NCI-H1048 (cell line): ENCODE measurements around the gene MAGI1.
"Not testable (repeated sequence)": the region's sequence is repeated elsewhere in the genome, so short reads cannot be mapped to it uniquely, and the experiment has no call there.

Experiments
- DNase-seq: peaks from one replicate; lab custom pipeline; 2025; lab: John Stamatoyannopoulos, UW

The MAGI1 gene

DNA sequence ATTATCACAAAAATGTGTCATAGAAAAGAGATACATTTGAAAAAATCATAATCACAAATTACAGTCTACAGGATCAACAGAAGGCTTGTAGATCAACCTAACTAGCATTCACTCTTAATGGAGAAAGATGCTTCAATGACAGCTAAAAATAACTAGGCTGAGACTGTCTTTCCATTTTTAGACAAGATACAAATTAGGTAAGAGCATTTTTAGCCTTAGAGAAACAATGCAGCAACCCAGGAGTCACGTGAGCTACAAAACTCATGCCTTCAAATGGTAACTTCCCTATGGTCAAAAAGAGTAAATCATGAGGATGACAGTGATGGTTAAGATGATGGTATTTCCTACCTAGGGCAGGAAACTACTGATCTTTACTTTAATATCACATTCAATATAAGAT is 415.4 kb downstream of the MAGI1 start:
- no peak for DNase-seq

DNA sequence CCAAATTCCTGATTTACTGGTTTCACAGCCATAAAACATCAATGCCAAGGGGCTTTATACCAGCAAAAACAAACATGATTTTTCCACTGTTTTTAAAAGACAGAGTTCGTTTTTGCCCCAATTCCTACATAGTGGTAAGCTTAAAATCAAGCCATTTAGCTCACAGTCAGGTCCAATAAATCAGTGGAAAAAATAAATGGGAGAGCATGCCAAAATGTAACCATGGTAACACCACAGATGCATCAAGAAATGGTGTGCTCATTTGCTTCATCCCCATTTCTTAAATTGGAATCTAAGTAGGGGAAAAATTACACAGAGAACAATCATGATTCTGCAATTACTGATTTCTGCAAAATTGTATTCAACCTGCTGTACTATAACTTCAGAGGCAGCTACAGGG is 418.8 kb downstream of the MAGI1 start:
- no peak for DNase-seq

DNA sequence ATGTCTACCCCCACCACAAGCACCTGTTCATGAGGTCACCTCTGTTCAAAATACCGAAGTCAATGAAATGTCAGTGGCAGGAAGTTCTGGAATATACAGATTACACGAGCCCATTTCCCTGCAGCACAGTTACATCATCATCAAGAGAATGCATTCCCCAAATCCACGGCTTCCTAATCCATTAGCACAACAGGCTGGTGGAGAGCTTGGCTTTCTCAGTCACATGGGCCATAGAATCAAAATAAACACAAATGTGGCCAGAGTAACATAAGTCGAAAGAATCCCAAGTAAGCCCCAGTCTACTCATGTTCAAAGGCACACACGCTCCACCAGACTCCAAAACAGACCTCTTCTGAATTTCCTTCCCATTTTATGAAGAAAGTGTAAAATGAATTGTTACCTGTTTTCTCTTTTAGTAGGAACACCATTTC is 419.3 kb downstream of the MAGI1 start:
- DNase-seq: no peak

DNA sequence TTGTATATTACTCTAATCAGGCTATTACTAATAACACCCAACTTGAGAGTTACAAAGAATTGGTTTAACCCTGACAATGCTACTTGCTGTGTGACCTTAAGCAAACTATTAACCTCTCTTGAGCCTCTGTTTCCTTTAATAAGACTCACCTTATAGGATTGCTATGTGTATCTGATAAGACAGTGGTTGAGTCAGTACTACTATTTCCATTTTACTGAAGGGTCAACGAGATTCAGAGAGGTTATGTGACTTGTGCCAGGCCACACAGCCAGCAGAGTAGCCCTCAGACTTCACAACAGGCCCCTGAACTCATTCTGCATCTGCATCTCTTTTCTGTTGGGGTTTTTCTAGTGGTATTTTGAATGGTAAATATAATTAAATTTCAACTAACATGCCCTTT is 420.1 kb downstream of the MAGI1 start:
- no peak for DNase-seq

DNA sequence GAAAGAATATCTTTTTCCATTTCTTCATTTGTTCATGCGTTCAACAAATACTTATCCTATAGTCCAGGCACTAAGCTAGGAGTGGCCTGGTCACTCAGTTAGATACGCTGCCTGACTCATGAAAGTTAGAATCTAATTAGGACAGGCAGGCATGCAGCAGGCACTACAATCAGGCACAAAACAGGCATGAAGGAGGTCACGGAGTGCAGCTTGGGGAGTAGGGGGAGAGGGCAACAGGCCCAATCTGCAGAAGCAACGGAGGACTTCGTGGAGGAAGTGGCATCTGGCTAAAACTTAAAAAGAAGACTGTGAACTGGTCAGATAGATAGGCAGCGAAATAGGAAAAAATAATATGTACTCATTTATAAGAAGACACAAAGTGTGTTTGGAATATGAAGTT is 420.9 kb downstream of the MAGI1 start:
- no peak for DNase-seq

DNA sequence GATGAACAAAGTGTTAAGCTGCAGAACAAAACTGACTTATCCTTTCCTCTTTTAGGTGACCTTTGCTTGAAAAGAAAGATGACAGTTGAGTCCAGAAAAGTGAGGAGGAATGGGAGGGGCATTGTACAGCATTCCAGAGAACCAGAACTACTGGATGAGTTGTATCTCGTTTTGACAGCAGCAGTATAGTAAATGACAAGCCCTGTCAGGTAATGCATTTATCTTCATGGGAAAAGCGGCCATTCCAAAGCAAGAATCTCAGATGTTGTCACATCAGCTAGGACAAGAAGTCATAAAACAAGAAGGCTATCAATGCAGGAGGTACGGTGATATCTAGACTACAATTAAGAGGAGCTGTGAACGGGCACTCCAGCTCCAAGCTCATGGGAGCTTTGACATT is 421.5 kb downstream of the MAGI1 start:
- DNase-seq: no peak

DNA sequence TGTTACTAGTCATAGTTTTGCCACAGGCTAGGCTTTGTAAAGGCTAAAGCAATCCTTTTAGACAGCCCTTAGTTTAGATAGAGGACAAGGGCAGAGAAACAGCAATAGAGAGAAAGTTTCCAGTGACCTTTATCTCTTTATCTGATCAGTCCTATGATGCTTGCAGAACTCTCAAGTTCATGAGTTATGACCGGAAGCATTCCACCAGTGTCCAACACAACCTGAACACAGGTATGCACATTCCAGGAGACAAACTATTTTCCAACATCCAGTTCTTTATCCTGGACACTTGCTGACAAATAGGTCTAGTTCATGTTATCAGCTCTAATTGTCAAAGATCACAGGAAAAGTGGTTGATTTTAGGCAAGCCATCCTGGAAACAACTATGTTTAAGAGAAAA is 422.2 kb downstream of the MAGI1 start:
- DNase-seq: no peak

DNA sequence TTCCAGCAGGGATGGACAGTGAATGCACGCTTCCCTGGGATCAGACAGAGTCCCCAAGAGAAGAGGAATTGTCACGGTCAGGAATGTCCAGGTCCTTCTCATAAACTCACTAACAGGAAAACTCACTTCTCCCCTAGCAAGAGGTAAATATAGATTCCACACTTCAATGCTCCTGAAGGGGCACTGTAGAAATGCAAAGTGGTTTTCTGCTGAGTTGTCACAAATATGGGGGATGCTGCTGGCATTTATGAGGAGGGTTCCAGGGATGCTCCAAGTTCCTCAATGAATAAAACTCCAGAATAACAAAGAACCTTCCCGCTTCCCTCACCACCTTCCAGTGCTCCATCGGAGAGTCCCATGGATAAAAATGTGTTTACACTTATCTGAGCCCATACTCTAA is 423.4 kb downstream of the MAGI1 start:
- DNase-seq: no peak

DNA sequence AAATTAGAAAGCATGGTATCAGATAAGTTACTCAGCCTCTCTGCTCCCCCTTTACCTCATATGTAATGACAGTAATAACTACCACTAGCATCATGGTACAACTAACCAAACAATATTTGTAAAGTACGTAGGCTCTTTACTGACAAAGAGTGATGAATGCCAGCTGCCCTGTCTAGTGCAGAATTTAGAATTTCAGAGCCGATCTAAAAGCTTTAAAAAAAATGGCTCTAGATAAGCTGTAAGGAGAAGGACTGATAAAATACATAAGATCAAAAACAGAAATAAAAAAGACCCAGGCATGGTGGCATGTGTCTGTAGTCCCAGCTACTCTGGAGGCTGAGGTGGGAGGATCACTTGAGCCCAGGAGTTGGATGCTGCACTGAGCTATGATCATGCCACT is 424.1 kb downstream of the MAGI1 start:
- DNase-seq: no peak

DNA sequence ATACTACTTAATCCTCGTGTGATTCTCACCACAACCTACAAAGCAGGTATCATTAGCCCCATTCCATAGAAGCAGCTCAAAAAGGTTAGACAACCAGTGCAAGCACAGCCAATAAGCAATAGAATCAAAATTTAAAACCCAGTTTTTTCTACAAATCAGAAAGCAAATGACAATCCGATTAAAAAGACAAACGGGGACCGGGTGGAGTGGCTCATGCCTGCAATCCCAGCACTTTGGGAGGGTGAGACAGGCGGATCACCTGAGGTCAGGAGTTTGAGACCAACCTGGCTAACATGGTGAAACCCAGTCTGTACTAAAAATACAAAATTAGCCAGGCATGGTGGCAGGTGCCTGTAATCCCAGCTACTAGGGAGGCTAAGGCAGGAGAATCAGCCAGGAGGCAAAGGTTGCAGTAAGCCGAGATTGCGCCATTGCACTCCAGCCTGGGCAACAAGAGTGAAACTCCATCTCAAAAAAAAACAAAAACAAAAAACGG is 430.7 kb downstream of the MAGI1 start:
- DNase-seq: not testable (repeated sequence)

DNA sequence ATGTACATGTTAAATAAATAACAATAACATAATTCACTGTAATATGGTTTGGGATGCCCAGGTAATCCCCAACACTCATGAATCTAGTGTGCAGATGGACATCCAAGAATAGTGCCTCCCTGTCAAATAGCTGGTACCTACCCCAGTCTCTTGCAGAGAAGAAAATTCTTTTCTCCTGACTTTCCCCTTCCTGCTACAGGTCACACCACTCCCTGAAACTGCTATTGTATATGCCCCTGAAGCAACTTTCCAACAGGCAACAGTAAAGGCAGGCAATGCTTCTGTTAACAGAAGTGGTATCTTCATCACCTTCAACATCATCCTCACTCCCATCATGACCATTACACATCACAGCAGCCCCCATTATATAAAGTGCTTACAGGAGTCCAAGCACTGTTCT is 431.6 kb downstream of the MAGI1 start:
- no peak for DNase-seq

DNA sequence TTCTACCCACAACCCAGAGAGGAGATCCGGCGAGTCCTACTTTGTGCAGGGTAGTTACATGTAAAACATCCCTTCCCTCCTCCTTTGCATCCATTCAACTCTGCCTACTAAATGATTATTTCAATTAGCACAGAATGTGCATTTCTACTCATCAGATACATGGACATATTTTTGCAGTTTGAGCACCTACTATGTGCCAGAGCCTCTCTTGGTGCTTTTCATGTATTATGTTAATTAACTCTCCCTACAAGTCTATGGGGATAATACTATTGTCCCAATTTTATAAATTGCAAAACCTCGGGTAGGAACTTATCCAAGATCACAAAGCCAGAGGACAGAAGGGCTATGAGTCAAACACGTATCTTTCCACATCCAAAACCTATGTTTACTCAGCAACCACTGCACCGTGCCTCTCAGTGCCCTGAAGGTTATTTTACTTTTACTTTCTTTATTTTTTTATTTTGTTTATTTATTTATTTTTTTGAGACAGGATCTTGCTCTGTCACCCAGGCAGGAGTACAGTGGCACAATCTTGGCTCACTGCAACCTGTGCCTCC is 432.8 kb downstream of the MAGI1 start:
- no peak for DNase-seq

DNA sequence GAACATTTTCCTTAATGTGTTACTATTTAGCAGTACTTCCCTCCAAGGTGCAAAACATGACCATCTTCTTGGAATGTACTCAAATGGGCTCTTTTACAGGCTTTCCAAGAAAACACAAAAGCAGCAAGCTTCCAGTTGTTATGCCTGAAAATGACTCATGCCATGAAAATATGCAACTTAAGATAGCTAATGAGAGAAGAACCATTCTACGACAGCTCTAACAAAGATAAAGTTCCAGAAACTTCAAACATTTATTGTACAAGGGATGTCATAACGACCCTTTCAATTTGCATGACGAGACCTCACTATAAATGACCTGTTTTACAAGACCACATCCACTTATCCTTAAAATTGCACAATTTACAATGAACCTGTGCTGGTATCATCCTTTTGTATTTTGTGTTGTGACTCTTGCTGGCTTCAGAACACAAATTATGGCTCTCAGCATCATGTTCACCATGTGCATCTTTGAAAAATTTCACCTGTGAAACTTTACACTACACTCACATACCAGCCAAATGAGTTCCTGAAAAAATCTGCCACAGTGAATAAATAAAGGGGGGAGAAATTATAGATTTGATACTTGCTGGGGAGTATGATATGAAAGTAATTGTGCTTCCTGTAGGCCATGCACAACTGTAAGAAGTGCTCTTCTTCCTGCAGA is 433.7 kb downstream of the MAGI1 start:
- DNase-seq: no peak

DNA sequence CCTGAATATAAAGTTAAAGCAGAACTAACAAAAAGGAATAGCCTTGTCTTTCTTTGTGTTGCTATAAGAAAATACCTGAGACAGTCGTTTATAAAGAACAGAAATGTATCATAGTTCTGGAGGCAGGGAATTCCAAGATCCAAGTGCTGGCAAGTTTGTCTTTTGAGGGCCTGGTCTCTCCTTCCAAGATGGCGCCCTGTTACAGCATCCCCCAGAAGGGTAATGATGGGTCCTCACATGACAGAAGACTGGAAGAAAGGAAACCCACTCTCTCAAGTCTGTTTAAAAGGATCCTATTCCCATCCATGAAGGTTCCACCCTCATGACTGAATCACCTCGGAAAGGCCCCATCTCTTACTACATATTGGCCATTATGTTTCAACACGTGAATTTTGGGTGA is 435.1 kb downstream of the MAGI1 start:
- DNase-seq: no peak

DNA sequence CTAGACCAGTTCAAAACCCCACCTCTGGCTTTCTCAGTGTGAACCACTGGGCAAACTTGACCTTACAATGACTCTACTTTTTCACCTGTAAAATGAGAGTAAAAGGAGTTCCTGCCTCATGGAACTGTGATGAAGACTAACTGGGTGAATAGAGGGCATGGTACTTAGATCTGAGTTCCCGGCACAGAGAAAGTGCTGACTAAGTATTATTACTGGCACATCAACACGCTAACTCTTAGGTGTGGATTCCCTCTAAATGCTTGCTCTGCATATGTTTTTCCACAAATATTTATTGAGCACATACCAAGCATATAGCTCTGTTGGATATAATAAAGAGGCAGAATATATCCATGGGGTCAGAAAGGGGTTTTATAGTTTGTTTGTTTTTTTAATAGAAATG is 437.8 kb downstream of the MAGI1 start:
- no peak for DNase-seq

DNA sequence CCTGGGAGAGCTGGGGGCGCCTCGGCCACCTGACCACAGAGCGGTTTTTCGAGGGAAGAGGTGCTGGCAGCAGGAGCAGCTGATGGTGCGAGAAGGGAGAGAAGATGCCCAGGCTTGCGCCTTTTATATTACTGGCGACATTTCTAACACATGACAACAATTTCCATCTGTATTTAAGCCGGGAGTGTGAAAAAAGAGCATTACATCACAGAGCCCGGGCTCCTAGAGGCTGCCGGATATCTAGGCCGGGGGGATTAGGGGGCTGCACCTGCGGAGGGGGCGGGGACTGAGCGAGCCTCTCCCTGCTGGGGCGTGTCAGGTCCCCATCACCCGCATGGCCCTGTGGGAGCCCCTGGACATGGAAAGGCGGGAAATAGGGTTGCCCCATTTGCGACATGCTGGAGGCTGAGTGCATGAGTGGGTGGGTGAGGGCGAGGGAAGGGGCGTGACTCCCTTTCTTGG is 440.7 kb downstream of the MAGI1 start:
- no peak for DNase-seq

DNA sequence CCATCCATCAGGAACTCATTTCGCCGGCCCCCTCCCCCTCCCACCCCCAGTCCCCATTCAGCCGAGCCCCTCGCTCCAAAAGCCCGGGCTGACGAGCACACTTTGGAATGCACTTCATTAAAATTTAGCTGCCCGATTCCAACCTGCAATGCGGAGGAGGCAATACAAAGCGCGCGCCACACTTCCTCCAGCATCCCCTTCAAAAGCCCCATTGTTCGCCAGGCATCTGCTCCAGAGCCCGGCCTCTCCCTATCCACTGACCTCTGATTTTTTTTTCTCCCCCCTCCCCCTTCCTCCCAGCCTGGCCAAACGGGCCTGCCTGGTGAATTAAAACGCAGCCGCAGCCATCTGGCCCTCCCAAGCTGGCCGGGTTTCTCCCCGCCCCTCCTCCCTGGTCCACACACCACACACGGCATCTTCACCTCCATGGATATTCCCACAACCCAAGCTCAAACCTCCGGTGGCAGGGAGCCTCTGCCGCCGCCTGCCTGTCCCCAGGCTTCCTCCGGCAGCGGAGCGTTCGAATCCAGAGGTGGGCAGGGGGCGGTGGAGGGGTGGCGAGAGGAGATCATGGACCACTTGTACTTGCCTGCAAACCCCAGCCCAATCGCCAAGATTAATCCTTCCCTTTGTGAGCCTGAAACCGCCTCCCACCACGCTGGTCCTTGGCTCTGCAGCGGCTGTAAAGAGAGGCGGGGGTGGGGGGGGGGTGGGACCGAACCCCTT is 441.3 kb downstream of the MAGI1 start:
- DNase-seq: no peak

DNA sequence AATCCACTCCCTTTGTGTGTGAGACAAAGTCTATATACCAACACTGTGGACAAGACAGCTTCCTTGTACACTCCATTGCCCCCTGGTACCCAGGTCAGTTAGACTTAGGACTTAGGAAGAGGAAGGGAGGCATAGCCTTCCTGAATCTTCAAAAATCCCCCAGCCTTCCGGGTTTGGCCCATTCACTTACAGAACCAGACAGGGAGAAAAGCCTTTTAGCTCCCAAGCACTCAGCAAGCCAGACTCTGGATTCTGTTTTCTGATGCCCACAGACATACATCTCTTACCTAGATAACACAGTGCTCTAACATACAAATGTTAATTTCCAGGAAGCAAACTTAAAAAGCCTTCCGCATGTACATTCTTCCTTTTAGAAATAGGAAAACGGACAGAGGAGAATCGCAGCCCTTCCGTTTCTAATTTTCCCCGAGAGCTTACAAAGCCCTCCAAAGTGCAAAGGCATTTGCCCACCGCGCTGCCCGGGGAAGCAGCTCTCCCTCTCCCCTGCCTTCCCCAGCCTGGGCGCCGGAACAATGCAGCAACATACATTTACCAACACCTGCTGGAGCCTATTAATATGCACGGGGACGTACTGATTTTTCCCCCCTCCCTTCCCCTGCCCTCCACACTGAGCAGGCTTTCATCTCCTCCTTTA is 442.0 kb downstream of the MAGI1 start:
- no peak for DNase-seq

DNA sequence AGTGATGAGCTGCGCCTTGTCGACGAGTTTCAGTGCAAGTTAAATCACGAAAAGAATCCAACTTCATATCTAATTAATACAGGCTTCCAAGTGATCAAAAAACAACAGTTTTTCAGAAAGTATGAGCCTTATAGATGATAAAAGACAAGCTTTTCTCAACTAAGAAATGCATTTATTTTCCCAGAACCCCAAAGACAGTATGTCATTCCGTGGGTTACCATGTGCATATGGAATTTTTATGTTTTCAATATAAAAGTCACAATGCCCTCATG is 442.8 kb downstream of the MAGI1 start:
- DNase-seq: no peak

DNA sequence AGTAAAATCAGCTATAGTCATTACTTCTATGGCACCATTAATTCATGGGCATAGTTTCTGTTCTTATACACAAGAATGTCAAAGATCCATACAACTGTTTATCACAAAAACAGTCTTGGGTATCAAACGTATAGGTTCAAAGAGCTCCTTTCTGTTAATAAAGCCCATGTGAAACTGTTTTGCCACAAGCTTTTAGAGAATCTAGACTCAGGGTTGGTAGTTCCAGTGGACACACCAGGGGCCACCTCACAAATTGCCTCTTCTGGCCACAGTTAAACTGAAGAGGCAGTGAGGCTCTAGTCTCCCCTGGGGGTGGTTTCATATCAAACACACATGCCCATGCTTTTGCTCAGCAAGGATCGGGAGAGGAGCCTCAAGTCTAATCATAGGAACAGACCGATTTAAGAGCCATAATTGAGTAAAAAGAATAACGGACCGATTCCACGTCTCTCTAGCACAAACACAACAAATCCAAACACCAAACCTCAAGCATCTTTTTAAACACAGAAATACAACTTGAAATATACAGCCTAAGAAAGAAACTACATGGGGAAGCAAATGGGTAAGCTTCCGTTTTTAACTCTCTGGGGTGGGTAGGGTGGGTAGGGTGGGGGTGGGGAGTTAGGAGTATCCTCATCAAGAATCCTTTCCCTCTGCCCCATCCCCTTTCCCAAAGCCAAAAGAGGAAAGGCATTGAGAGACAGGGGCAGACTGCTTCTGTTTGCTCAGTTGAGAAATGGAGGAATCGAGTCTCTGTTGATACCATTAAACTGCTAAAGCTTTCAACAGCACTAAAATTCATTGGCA is 443.3 kb downstream of the MAGI1 start:
- no peak for DNase-seq

DNA sequence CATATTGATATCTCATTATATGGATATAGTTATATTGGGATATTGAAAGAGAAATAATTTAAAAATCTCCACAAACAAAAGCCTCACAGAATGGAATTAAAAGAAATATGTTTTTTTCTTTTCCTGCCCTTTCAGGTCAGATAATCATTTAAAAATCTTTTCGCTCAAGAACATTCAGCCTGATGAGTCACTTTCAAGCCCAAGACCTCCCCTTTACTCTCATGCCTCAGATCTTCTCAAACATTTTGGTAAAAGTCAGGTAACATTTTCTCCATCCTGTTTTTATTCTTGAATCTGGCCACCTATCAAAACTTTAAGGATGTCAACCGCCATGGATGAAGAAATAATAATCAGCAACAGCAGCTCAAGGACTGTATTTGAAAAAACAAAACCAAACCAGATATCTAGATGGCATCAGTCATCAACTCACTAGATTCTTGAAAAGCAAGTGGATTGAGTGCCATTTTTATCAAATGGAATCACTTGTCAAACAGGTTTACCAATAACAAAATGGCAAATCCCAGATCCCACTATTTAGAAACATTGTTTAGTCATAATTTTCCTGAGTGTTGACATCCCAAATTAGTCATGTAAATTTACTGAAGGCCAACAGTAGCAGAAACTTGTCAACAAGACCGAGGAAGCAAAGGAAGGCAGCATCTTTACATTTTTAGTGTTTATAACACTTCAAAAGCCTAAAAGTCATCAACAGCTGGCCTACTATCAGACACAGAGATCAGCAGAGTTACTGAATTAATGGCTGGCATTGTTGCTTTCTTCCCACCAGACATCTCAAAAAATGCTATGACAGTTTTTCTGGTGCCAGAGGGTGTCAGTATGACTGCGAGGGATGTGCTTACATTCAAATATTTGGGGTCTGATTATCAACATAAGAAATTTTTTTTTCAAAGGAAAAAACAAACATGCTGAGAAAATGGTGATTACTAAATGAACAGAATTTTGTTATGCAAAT is 444.7 kb downstream of the MAGI1 start:
- no peak for DNase-seq
